Measurements from ENCODE around the gene POLR2E.
A peak's percentile ranks its signal among the peaks of the same experiment; 100 is the strongest.
"Not testable (repeated sequence)": the region's sequence is repeated elsewhere in the genome, so short reads cannot be mapped to it uniquely, and the experiment has no call there.

POLR2E gene

DNA sequence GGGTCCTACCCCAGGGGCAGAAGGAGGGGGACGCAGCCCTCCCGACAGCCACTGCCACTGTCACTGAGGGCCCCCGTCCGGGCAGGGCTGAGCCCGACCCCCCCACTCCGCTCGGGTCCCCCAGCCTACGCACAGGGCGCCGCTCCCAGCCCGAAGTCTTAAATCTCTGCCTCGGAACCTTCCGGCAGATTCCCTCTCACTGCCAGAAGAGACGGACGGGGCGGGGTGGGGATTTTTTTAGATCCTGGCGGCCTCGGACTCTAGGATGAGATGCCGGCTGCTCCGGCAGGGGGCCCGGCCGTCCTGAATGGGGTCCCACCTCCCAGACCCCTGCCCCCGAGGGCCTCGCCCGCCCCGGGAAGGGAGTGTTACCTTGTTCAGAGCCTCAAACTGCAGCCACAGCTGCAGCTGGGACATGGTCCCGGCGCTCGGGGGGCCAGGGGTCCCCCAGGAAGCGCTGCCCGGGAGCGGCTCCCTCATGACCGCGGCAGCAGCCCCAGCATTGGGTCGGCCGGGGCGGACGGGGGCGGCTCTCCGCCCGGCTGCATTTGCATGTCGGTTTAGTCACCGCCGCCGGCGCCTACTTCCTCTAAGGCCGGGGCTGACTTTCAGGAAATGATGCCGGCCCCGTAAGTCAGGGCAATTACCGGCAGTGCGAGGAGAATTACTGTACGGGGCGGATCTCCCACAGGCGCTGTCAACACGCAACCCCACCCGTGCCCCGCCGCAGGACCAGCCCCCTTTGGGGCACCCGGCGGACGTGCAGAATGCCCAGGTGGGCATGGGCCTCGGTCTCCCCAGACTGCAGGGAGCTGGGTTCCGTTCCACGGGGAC is 36.8 kb upstream of the POLR2E start:
- TF ChIP-seq POLR2A (IDR thresholded peaks at IDR 0.05; ENCODE audit: low read length) (no peak), GATA1 (IDR thresholded peaks at IDR 0.05; ENCODE audit: low read depth, low read length) (no peak)
- peak; percentile 51 to 63 for DNase-seq

DNA sequence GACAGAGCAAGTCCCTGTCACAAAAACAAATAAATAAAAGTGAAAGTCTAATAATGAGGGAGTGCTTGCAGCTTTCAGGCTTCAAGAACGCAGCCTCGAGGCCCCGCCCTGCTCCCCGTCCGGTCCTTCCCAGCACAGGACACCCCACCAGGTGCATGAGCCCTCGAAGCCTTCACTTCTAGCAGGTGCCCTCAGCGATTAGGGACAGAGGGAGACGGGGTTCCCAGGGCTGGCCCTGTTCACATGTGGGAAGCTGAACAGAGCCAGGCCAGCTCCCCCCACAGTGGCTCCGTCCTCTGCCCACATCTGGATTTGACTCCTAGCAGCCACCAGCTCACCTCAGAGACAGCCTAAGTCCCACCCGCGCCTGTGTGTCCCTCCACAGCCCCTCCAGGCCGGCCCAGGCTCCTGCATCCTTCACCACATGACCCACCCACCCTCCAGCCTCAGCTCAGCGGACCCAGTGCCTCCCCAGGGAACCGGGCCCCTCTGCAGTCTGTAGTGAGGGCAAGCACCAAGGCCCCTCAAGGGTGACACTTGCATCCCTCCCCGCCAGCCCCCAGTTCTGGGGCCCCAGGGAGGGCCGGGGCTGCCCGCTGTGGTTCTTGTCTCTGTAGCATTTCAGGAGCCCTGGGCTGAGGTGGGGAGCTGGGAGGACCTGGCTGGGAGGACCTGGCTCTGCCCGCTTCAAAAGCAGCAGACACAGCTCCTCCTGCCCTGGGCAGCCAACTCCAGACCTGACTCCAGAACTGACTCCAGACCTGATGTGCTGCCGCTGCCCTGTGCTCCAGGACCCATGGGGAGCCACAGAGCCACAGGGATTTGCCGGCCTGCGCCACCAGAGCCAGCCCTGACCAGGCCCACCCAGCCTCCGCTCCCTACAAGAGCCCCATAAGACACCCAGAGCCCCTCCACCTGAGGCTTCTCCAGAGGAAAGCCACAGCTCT is 35.9 kb upstream of the POLR2E start:
- TF ChIP-seq POLR2A (IDR thresholded peaks at IDR 0.05; ENCODE audit: low read length) = no peak
- TF ChIP-seq GATA1 (IDR thresholded peaks at IDR 0.05; ENCODE audit: low read depth, low read length) = no peak
- no peak for DNase-seq

DNA sequence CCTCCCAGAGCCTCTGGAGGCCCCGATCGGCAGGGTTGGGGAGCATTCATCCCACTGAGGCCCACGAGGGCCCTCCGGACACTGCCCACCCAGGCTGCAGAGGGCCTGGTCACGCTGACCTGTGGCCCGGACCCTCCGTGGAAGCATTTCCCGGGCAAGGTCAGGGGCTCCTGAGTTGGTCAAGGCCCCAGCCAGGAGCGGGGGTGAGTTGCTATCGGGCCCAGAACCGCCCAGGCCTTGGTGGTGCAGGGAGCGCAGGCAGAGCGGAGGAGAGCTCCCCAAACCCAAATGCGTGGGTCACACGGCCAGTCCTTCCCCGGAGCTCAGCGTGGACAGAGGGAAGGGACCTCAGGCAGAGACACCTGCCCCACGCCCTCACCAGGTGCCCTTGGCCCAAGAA is 34.4 kb upstream of the POLR2E start:
- TF ChIP-seq GATA1 (IDR thresholded peaks at IDR 0.05; ENCODE audit: low read depth, low read length) (no peak), POLR2A (IDR thresholded peaks at IDR 0.05; ENCODE audit: low read length) (no peak)
- no peak for DNase-seq

DNA sequence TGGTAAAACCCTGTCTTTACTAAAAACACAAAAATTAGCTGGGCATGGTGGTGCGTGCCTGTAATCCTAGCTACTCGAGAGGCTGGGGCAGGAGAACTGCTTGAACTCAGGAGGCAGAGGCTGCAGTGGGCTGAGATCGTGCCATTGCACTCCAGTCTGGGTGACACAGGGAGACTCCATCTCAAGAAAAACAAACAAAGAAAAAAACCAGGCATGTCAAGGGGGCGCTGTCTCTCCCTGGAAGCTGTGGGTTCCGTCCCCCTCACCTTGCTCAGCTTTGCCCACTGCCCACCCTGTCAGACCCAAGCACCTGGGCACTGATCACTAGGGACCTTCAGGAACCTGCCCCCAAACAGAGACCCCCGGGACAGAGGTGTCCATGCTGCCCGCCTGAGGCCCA is 33.9 kb upstream of the POLR2E start:
- not testable (repeated sequence) for DNase-seq

DNA sequence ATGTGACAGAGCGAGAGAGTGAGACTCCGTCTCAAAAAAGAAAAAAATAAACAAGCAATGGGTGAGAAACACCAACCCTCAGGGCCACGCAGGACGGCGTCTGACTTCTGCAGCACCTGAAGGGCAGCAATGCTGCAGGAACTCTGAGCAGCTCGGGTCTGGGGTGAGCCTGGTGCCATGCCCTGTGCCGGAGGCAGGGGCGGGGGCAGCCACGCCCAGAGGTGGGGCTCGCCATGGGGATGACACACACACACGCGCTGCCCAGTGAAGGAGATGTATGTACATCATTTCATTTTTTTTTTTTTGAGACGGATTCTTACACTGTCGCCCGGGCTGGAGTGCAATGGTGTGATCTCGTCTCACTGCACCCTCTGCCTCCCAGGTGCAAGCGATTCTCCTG is 32.9 kb upstream of the POLR2E start:
- no peak for DNase-seq

DNA sequence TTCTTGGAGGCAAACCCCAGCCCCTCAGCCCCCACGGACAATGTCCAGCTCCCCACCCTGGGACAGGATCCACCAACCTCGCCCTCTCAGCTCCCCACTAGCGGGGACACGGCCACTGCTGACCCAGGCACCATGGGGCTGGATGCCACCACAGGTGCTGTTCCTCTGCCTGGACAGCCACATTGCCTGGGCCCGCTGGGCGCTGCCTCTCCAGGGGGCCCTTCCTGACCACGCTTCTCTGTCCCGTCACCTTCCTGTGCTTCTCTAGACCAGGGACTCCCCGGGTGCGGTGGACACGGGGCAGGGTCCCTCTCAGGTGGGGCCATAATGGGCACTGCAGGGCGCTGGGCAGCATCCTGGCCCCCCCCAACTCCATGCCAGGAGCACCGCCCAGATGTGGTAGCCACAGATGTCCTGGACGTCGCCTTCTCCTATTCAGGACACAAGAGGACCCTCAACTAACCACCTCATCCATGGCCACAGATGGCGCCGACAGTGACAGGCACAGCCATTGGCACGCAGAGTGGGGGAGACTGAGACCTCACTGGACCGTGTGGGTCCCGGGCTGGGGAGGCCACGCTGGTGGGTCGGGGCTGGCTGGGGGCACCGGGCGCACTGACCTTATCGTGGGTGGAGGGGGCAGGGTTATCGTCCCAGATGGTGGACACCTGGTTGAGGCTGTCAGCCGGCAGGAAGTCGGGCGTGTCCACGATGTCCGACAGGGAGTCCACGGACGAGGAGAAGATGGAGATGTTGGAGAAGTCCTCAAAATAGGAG is 32.0 kb upstream of the POLR2E start:
- DNase-seq = no peak
- no peak for TF ChIP-seq GATA1 (IDR thresholded peaks at IDR 0.05; ENCODE audit: low read depth, low read length)
- TF ChIP-seq POLR2A (IDR thresholded peaks at IDR 0.05; ENCODE audit: low read length) = no peak

More for the DNA sequence above, 32.9 kb upstream of the POLR2E start:
- TF ChIP-seq GATA1 (IDR thresholded peaks at IDR 0.05; ENCODE audit: low read depth, low read length) (no peak), POLR2A (IDR thresholded peaks at IDR 0.05; ENCODE audit: low read length) (no peak)

DNA sequence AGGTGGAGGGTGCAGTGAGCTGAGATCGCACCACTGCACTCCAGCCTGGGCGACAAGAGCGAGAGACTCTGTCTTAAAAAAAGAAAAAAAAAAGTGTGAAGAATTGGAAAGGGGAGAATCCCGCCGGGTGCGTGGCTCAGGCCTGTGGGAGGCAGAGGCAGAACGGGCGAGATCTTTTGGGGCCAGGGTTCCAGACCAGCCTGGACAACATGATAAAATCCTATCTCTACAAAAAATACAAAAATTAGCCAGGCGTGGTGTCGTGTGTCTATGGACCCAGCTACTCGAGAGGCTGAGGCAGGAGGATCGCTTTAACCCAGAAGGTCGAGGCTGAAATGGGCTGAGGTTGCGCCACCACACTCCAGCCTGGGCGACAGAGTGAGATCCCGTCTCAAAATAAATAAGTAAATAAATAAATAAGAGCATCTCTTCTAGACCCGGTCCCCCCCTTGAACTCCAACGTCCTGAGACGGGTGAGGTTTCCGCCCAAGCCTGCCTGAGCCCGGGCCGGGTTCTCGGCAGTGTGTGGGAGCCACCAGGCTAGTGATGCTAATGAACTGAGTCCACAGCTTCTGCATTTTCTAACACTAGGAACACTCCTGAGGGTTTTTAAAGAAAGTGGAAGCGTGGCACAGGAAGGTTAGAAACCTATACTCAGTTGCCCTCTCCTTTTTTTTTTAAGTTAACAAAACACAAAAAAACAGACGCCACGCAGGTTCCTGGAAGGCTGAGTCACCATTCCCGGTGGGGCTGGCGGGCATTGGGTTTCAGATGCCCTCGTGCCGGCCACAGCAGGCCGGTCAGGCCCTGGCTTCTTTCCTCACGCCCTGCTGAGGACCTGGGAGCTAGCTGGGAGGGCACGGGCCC is 30.7 kb upstream of the POLR2E start:
- DNase-seq = peak in 1 of 2 experiments; percentile 68
- no peak for TF ChIP-seq POLR2A (IDR thresholded peaks at IDR 0.05; ENCODE audit: low read length)
- no peak for TF ChIP-seq GATA1 (IDR thresholded peaks at IDR 0.05; ENCODE audit: low read depth, low read length)

DNA sequence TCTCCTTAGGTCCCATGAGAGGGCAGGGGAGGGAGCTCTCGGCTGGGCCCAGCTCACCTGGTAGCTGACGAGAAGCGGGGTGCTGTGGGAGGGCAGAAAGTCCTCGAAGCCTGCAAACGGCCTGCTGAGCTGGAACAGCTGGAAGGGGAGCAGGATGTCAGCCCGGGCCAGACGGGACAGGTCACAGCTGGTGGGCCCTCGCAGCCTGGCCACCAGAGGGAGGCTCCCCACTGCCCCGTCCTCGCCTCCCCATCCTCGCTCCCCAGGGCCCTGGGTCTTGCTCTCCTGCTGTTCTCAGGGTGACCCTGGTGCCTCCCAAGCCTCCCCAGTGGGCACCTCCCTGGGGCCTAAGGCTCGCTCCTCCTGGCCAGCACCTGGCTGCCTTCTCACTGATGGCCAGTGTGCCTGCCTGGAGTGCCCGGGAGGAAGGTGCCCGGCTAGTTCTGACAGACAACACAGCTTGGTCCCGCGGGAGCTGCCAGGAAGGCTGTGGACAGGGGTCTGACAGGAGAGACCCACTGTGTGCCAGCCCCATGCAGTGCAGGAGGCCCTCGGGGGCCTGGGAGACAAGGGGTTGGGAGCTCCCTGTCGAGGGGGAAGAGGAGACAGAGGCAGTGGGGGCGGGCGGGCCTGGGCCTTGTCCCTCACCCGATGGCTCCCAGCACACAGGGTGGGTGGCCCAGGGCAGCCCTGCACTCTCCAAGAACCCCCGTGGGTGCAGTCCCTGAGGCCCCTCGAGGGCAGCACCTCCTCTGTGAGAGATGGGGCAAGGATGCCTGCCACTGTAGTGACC is 28.9 kb upstream of the POLR2E start:
- DNase-seq = no peak

DNA sequence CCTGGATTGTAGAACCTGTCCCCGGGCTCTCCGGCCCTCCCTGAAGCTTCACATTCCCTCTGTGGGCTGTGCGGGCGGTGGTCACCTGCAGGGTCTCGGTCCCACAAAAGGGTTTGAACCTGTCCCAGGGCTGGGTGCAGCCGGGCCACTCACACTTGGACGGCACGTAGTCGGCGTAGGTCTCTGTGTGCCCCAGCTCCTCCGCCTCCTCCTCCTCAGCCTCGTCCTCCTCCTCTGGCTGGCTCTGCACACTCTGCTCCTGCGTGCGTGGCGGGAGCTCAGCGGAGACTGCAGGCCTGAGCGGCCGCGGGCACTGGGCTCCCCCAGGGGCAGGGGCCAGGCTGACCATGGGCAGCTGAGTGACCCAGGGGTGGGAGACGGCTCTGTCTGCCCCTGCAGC is 28.2 kb upstream of the POLR2E start:
- no peak for TF ChIP-seq POLR2A (IDR thresholded peaks at IDR 0.05; ENCODE audit: low read length)
- no peak for TF ChIP-seq GATA1 (IDR thresholded peaks at IDR 0.05; ENCODE audit: low read depth, low read length)
- DNase-seq = no peak

More for the DNA sequence above, 28.9 kb upstream of the POLR2E start:
- TF ChIP-seq POLR2A (IDR thresholded peaks at IDR 0.05; ENCODE audit: low read length) = no peak
- no peak for TF ChIP-seq GATA1 (IDR thresholded peaks at IDR 0.05; ENCODE audit: low read depth, low read length)

DNA sequence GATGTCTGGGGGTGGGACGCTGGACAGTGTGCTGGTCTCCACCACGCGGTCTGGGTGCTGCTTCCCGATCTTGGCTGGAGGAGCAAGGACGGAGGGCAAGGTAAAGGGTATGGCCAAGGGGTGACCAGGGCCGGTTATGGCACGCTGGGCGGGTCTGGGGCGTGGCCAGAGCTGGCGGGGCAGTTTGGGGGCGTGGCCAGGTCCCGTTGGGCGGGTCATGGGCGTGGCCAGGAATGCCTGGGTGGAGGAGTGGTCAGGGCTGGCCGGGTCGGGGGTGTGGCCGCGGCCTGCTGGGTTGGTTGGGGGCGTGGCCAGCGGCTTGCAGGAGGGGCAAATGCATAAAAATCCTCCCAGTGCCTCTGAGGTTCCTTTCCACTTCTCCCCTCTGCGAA is 27.8 kb upstream of the POLR2E start:
- TF ChIP-seq POLR2A (IDR thresholded peaks at IDR 0.05; ENCODE audit: low read length) (no peak), GATA1 (IDR thresholded peaks at IDR 0.05; ENCODE audit: low read depth, low read length) (no peak)
- DNase-seq = peak; percentile 81 to 84

DNA sequence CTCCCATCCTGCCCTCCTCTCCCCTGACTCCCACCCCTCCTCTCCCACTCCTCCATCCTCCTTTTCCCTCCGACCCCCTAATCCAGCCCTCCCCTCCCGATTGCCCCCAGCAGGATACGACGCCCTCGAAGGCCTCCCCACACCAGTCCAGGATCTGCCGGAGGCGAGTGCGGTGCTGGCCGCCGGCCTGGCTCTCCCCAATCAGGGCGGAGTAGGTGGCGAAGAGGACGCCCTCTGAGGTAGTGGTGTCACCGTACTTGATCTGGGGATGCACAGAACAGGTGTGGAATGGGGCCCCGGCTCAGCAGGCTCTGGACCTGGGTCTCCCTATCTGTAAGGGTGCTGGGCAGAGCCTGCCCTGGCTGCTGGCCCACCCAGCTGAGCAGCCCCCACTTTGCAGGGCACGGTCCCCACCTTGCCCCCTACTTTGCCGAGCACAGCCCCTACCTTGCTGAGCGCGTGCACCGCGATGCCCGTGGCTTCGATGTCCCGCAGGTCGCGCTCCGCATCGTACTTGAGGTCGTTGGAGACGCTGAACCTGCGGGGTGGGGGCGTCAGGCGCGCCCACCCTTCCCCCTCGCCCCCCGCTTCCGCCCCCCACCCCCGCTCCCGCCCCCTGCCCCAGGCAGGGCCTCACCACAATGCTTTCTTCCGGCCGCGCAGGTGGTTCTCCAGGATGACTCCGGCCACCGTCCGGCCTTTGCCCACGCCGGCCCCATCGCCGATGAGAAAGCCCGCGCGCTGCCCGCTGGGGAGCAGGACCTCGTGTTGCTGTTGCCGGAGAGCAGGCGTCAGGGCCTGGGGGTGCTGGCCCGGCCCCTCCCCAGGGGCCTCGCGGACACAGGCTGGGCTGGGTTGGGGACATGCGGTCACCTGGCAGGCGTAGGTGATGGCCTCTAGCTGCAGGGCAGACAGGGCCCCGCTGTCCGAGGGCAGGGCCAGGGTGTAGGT is 27.1 kb upstream of the POLR2E start:
- no peak for TF ChIP-seq GATA1 (IDR thresholded peaks at IDR 0.05; ENCODE audit: low read depth, low read length)
- TF ChIP-seq POLR2A (IDR thresholded peaks at IDR 0.05; ENCODE audit: low read length) = no peak
- DNase-seq = no peak
